Erythroblast (primary cell): Measurements from ENCODE around the gene CIROP.
"Not testable (repeated sequence)": the region's sequence is repeated elsewhere in the genome, so short reads cannot be mapped to it uniquely, and the experiment has no call there.

Experiments
- DNase-seq, 2 experiments: peaks; one replicate each; lab custom pipeline; 2025; lab: John Stamatoyannopoulos, UW
- GATA1 ChIP-seq: IDR thresholded peaks from 2 replicates; pipeline ENCODE4 v1.6.1; 2011; ENCODE audit warnings: low read depth, mild to moderate bottlenecking, control low read depth, low read length, moderate library complexity
- POLR2A ChIP-seq: IDR thresholded peaks from 2 replicates; pipeline ENCODE4 v1.6.1; 2011; ENCODE audit warnings: mild to moderate bottlenecking, low read length

Gene CIROP

DNA sequence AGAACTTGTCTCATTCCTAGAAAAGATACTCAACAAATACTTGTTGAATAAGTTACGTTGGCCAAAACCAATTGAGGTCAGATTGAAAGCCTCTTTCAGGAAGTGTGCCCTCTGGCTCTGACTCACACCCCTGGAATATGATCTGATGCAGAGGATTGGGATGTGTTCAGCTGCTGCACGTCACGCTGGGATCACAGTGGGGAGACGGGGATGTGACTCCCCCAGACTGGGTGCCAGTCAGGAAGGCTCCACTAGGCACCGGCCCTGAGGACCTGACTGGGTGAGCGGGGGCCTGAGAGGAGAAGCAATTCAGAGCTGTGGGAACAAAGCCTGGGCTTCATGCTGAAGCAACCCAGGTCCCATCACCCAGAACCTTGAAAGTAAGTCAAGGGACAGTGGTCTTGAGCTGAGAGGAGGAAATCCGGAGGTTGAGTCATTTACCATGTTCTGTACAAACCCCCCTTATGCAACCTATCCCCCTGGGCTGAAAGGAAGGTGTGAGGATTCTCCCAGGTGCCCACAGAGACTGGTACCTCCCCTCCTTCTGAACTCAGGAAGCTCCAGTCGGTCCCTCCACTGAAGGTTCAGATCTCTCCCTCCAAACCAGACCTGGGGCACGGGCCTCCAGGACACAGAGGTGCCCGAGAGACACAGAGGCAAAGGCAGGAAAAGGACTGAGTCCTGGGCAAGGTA, 10.4 kb upstream of the CIROP start:
- TF ChIP-seq POLR2A = no peak
- no peak for TF ChIP-seq GATA1
- peak in 1 of 2 experiments; percentile 30 for DNase-seq

DNA sequence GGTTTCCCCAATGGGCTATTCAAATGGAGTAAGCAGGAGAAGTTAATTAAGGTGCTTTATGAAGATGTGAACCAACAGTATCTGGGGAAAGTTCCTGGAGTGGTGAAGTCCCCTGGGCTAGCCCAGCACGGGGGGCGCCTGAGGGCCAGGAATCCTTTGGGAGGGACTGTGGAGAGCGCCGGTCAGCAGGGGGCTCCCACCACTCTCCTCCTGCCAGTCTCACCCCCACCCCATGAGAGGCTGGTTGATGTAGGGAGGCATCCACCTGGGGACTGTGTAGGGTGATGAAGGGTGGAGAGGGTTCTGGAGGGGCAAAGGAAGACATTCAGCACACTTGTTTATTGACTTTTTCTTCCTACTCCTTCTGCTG, 9.9 kb upstream of the CIROP start:
- TF ChIP-seq POLR2A = no peak
- TF ChIP-seq GATA1 = no peak
- no peak for DNase-seq

DNA sequence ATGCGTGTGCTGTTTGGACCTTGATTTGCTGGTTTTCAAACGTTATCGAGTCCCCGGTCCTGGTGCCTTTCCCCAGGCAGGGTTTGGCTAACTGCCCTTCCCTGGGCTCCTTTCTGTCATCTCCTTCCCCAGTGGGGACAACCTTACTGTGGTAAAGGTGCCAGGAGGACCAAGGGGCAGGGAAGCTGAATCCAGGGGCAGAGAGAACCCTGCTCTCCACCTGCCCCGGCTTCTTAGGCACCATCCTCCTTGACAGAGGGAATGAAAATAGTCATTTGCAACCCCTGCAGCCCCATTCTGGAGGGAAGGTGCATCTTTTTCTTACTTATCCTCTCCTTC, 9.3 kb upstream of the CIROP start:
- no peak for DNase-seq
- TF ChIP-seq GATA1 = no peak
- no peak for TF ChIP-seq POLR2A

DNA sequence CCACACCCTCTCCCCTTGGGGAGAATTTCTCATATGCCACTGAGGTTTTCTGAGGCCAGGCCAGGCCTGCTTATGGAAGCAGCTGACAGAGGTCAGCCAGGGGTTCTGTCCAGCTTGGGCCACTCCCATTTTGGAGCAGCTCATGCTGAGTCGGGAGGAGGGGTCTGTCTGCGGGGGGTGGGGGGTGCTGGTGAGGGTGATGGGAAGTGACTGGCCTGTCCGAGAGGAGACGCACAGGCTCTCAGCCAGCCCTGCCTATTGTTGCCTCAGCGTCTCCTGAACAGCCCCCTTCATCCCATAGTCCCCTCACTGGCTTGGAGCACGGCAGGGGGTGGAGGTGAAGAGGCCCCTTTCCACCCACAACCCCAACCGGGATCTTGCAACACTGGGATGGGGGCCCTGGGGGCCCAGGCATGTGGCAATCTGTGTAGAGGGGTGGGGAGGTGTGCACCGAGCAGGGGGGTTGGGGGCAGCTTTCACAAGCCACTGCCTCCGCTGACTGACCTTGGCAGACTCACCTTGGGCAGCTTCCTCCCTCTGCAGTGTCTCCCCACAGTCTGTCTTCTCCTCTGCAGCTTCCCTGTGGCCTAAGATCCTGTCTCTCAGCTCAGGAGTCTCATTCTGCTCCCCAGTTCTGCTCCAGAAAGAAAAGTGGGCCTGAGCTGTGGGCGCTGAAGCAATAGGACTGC, 8.8 kb upstream of the CIROP start:
- no peak for DNase-seq

DNA sequence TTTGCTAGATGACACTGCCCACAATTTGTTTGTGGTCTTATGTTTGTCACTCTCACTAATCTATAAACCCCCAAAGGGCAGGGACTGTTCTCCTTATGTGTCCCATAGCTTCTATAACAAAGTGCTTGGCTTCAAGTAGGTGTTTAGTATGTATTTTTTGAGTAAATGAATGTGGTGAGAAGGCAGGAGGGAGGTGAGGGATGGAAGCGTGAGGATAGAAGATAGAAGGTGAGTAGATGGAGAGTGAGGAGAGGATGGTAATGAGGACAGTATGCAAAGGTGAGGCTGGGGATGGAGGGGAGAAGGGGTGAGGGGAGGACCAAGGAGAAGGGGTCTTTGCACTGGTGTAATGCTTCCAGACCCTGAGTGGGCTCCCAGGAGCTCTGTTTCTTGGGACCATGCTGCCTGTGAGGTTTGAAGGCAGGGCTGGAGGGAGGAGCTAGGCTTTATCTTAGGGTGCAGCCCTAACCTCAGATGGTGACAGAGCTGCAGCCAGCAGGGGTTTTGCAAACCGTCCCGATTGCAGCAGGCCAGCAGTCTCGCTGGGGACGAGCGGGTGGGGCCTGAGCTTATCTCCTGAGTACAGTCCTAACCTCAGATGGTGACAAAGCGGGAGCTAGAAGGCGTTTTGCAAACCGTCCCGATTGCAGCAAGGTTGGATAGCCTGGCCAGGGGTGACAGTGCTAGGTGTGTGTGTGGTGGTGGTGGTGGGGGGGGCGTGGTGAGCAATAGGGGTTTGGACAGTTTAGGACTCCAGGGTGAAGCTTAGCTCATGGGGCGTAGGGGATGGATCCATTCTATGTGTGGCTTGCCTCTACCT, 7.8 kb upstream of the CIROP start:
- no peak for TF ChIP-seq POLR2A
- TF ChIP-seq GATA1 = peak; percentile 70
- DNase-seq = peak; percentile 94

More for the DNA sequence above, 8.8 kb upstream of the CIROP start:
- TF ChIP-seq POLR2A = no peak

DNA sequence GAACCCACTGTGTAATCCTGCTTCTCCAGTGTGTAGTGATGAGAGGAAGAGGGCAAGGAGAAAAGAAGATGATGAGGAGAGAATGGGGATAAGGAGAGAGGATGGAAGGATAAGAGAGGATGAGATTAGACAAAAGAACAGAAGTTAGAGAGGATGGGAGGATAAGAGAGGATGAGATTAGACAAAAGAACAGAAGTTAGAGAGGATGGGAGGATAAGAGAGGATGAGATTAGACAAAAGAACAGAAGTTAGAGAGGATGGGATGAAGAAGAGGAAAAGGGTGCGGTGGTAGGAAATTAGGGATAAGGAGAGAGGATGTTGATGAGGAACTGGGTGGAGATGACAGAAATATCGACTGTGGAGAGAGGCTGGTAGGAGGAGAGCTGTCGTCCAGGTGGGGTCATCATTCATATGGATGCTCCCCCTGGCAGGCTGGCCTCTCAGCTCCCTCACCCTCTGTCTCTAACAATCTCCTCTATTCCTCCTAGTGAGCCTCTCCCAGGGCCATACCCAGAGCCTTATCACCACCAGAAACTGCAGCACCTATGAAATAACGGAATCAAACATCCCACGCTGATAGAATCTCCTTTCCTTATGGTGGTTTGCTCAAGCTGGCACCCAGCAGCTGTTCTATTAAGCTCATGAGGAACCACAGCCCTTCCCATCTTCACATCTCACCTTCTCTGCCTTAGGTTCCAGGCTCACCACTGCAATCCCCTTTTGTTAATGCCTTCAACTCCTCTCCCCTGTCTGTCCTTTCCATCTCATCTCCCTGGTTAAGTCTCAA, 6.0 kb upstream of the CIROP start:
- TF ChIP-seq POLR2A = no peak
- DNase-seq = no peak

DNA sequence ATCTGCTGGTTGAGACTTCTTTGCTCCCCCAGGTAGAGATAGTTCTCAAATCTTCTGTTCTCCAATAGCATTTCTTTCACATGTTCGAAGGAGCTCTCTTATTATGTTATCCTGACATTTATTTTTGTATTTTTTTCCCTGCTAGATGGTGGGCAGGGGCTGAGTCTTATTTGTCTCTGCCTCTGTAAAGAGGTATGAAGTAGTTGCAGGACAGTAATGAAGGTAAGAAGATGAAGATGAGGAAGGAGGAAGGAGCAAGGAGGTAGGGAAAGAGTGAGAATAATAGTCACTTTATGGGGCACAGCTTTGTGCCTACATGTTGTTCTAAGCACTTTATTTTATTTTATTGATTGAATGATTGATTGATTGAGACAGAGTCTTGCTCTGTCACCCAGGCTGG, 5.0 kb upstream of the CIROP start:
- DNase-seq = no peak
- TF ChIP-seq POLR2A (no peak), GATA1 (no peak)

DNA sequence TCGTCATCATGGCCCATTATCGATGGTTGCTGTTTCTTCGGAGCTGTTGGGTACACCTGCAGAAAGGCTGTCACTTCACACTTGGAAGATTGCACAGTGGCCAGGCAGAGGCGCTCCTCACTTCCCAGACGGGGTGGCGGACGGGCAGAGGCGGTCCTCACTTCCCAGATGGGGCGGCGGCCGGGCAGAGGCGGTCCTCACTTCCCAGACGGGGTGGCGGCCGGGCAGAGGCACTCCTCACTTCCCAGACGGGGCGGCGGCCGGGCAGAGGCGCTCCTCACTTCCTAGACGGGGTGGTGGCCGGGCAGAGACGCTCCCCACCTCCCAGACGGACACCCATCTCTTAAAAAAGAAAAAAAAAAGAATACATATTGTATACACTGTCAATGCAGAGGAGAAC, 3.4 kb upstream of the CIROP start:
- DNase-seq = not testable (repeated sequence)

DNA sequence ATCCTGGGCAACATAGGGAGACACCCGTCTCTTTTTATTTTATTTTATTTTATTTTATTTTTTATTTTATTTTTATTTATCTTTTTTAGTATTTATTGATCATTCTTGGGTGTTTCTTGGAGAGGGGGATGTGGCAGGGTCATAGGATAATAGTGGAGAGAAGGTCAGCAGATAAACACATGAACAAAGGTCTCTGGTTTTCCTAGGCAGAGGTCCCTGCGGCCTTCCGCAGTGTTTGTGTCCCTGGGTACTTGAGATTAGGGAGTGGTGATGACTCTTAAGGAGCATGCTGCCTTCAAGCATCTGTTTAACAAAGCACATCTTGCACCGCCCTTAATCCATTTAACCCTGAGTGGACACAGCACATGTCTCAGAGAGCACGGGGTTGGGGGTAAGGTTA, 2.8 kb upstream of the CIROP start:
- DNase-seq = not testable (repeated sequence)

DNA sequence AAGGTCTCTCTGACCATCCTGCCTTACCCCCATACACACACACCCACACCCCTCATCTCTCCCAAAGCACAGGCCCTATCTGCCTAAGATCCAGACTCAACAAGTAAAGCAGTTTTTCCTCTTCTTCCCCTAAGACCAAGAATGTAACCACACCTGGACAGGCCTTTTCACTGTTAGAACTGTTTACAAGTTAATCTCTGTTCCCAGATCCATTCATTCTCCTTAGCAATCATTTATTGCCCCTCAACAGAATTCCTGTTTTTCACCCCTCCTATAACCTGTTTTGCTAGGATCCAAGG, 1.9 kb upstream of the CIROP start:
- DNase-seq = no peak
- TF ChIP-seq POLR2A (no peak), GATA1 (no peak)

DNA sequence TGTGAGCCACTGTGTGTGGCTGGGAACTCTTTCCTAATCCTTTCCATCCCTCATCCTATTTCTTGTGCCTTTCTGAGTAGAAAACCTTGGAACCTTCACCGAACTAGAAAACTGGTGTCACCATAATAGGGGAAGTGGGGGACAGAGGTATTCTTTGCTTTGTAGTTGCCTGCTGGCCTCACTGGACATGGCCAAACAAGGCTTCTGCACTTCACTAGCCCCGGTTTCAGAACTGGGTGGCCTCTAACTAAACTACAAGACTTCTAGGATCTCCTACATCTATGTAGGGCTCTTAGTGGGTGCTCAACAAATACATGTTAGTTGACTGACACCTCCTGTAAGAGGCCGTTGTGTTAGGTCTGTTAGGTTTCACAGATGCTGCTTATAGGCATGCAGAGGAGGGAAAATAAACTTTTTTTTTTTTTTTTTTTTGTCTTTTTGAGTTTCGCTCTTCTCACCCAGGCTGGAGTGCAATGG, 597 bp upstream of the CIROP start:
- DNase-seq = no peak
- TF ChIP-seq GATA1 = no peak

DNA sequence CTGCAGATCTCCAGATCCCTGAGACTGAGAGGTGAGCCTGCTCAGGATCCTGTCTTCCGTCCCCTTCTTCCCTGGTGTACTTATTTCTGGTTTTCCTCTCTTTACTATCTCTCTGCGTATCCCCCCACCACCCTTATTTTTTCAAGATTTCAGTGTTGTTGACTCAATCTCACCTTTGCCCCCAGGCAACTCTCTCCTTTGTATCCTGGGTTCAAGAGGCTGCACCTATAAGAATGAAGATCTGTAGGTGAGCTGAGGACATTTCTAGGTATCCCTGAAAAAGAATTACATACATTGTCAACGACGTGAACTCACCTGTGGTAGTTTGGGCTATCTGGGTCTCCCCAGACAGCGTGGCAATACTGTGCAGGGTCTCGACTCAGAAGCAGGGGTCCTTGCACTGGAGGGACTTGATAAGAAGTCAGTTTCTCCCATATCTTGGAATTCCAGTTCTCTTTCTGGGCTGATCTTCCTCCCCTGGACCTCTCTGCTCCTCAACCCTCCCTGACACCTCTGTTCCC, 659 bp downstream of the CIROP start:
- TF ChIP-seq POLR2A = no peak
- no peak for TF ChIP-seq GATA1

DNA sequence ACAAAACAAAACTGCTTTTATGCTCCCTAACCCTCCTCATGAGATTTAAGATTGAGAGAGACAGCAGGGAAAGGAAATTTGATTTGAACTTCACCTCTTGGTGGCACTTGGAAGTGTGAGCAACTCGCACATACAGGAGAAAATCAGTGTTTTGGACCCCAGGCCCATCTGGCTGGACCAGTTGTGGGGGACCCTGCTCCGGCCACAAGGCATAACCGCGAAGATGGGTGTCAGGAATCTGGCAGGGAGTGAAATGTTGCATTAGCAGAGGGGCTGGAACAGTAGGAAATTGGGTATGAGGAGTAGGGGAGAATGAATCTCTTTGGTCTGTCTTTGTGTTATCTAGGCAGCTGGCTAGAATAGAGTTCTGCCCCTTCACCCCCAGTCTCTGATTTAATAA, 1.2 kb downstream of the CIROP start:
- no peak for DNase-seq
- TF ChIP-seq POLR2A = no peak
- TF ChIP-seq GATA1 = no peak

More for the DNA sequence above, 659 bp downstream of the CIROP start:
- DNase-seq = no peak

DNA sequence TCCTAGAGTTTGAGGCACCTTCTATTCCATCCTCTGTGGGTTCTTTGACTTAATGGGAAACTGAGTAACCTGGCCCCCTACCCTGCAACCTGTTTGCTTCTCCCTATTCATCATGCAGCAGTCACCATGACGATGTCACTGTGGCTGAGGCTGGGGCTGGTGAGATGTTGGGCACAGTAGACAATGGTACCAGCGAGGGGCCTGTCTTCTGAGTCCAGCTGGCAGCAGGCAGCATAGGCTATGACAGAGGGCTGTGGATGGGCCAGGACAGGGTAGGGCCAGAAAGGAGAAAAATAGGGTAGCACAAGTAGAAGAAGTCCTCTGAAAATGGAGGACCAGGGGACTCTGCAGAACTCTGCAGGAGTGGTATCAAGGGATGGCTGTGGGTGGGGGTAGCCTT, 2.0 kb downstream of the CIROP start:
- no peak for DNase-seq
- TF ChIP-seq GATA1 (no peak), POLR2A (no peak)
